Measurements from ENCODE around the gene COL28A1. TPM values are rescaled to one million over a fixed set of nuclear protein-coding genes. Genes with fewer than 3 reads are reported as not detected.

COL28A1 gene
- polyA plus RNA-seq, 1 donor (not counting 4 experiments of a cell fraction or from before 2014, with no cell fraction given): 0.13 TPM

GRCh38 chr7:7452652-7453051 lies 83.0 kb downstream of the COL28A1 start:
- Histone ChIP-seq H3K36me3 (ENCODE audit: control insufficient read depth in 2 of 2, extremely low read depth in 1 of 2, insufficient read depth in 2 of 2, low read length in 2 of 2) (no peaks in the 10 kb centered on the region), H3K27ac (ENCODE audit: control insufficient read depth, insufficient read depth, low read length) (no peak overlapping the region), H3K4me1 (ENCODE audit: control insufficient read depth, extremely low read depth, insufficient read depth, low read length) (no peaks in the 10 kb centered on the region), H2AFZ (ENCODE audit: control insufficient read depth, low read length) (no peak overlapping the region), H3K27me3 (ENCODE audit: control insufficient read depth, extremely low read depth, insufficient read depth, low read length) (no peaks in the 10 kb centered on the region), H3K79me2 (ENCODE audit: control insufficient read depth, insufficient read depth, low read length) (no peaks in the 10 kb centered on the region), H3K9me3 (ENCODE audit: control insufficient read depth, low read depth, low read length) (peaks cover 4% of the 10 kb centered on the region), H3K9me1 (ENCODE audit: control insufficient read depth, extremely low read depth, insufficient read depth, low read length) (no peaks in the 10 kb centered on the region), H3K4me3 (ENCODE audit: control insufficient read depth in 2 of 3, extremely low read depth in 1 of 3, insufficient read depth in 2 of 3, low read depth in 1 of 3, low read length in 3 of 3) (no peak overlapping the region), H3K9ac (ENCODE audit: control insufficient read depth, extremely low read depth, insufficient read depth, low read length) (no peak overlapping the region), H4K20me1 (ENCODE audit: control insufficient read depth, extremely low read depth, insufficient read depth, low read length) (no peaks in the 10 kb centered on the region), H3K4me2 (ENCODE audit: control insufficient read depth, extremely low read depth, insufficient read depth, low read depth, low read length) (no peak overlapping the region)
- dilution Hi-C loops (cut with MboI; ENCODE audit: extremely low pct_ligation_motif_present, low sequenced_read_pairs): no loop called here
- DNase-seq (ENCODE audit: low read depth, low spot score): no peak
- FAIRE-seq: no peak
- TF ChIP-seq EZH2 (IDR thresholded peaks at IDR 0.05; ENCODE audit: low read length): no peak

DNA sequence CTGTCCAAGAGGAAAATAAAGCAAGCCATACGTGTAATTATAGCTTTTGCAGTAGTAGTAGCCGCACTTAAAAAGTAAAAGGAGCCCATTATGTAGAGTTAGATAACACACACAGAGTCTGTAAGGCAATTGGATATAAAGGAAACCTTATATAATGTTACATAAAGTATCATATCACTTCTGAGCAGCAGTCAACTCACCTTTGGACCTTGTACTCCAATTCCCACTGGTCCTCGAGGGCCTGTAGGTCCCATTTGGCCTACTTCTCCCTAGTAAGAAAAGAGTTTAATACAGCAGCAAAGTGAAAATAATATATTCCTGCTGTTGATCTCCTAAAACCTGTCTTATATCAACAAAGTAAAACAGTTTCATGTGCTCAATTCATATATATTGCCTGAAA lies 83.6 kb downstream of the COL28A1 start:
- no peaks in the 10 kb centered on the region for H4K20me1 ChIP-seq (ENCODE audit: control insufficient read depth, extremely low read depth, insufficient read depth, low read length)
- DNase-seq (ENCODE audit: low read depth, low spot score) (no peak), FAIRE-seq (no peak)
- no peak overlapping the region for H3K4me3 ChIP-seq (ENCODE audit: control insufficient read depth in 2 of 3, extremely low read depth in 1 of 3, insufficient read depth in 2 of 3, low read depth in 1 of 3, low read length in 3 of 3)
- dilution Hi-C loops (cut with MboI; ENCODE audit: extremely low pct_ligation_motif_present, low sequenced_read_pairs): no loop called here
- H3K4me1 ChIP-seq (ENCODE audit: control insufficient read depth, extremely low read depth, insufficient read depth, low read length): no peaks in the 10 kb centered on the region
- no peaks in the 10 kb centered on the region for H3K79me2 ChIP-seq (ENCODE audit: control insufficient read depth, insufficient read depth, low read length)
- no peaks in the 10 kb centered on the region for H3K27me3 ChIP-seq (ENCODE audit: control insufficient read depth, extremely low read depth, insufficient read depth, low read length)
- no peaks in the 10 kb centered on the region for H3K9me1 ChIP-seq (ENCODE audit: control insufficient read depth, extremely low read depth, insufficient read depth, low read length)
- no peak overlapping the region for H3K9ac ChIP-seq (ENCODE audit: control insufficient read depth, extremely low read depth, insufficient read depth, low read length)
- no peak overlapping the region for H3K4me2 ChIP-seq (ENCODE audit: control insufficient read depth, extremely low read depth, insufficient read depth, low read depth, low read length)
- TF ChIP-seq EZH2 (IDR thresholded peaks at IDR 0.05; ENCODE audit: low read length) (no peak), CTCF (optimal IDR thresholded peaks at IDR 0.05 in 1 of 3, IDR thresholded peaks at IDR 0.05 in 1 of 3, conservative IDR thresholded peaks at IDR 0.05 in 1 of 3; ENCODE audit: extremely low read depth in 1 of 3, insufficient read depth in 2 of 3, low read length in 3 of 3) (no peak)
- no peak overlapping the region for H2AFZ ChIP-seq (ENCODE audit: control insufficient read depth, low read length)
- H3K36me3 ChIP-seq (ENCODE audit: control insufficient read depth in 2 of 2, extremely low read depth in 1 of 2, insufficient read depth in 2 of 2, low read length in 2 of 2): no peaks in the 10 kb centered on the region
- peaks cover 4% of the 10 kb centered on the region for H3K9me3 ChIP-seq (ENCODE audit: control insufficient read depth, low read depth, low read length)
- H3K27ac ChIP-seq (ENCODE audit: control insufficient read depth, insufficient read depth, low read length): no peak overlapping the region

- TF ChIP-seq CTCF (optimal IDR thresholded peaks at IDR 0.05 in 1 of 3, IDR thresholded peaks at IDR 0.05 in 1 of 3, conservative IDR thresholded peaks at IDR 0.05 in 1 of 3; ENCODE audit: extremely low read depth in 1 of 3, insufficient read depth in 2 of 3, low read length in 3 of 3) (no peak), EZH2 (IDR thresholded peaks at IDR 0.05; ENCODE audit: low read length) (no peak)
- Histone ChIP-seq H3K4me1 (ENCODE audit: control insufficient read depth, extremely low read depth, insufficient read depth, low read length) (peaks cover 9% of the 10 kb centered on the region), H3K9me3 (ENCODE audit: control insufficient read depth, low read depth, low read length) (peaks cover 4% of the 10 kb centered on the region), H3K27ac (ENCODE audit: control insufficient read depth, insufficient read depth, low read length) (no peak overlapping the region), H3K79me2 (ENCODE audit: control insufficient read depth, insufficient read depth, low read length) (no peaks in the 10 kb centered on the region), H3K27me3 (ENCODE audit: control insufficient read depth, extremely low read depth, insufficient read depth, low read length) (no peaks in the 10 kb centered on the region), H3K36me3 (ENCODE audit: control insufficient read depth in 2 of 2, extremely low read depth in 1 of 2, insufficient read depth in 2 of 2, low read length in 2 of 2) (no peaks in the 10 kb centered on the region), H4K20me1 (ENCODE audit: control insufficient read depth, extremely low read depth, insufficient read depth, low read length) (no peaks in the 10 kb centered on the region), H3K9ac (ENCODE audit: control insufficient read depth, extremely low read depth, insufficient read depth, low read length) (no peak overlapping the region), H3K4me2 (ENCODE audit: control insufficient read depth, extremely low read depth, insufficient read depth, low read depth, low read length) (no peak overlapping the region), H3K9me1 (ENCODE audit: control insufficient read depth, extremely low read depth, insufficient read depth, low read length) (no peaks in the 10 kb centered on the region), H3K4me3 (ENCODE audit: control insufficient read depth in 2 of 3, extremely low read depth in 1 of 3, insufficient read depth in 2 of 3, low read depth in 1 of 3, low read length in 3 of 3) (no peak overlapping the region), H2AFZ (ENCODE audit: control insufficient read depth, low read length) (no peak overlapping the region)
- FAIRE-seq (no peak), DNase-seq (ENCODE audit: low read depth, low spot score) (no peak)
- dilution Hi-C loops (cut with MboI; ENCODE audit: extremely low pct_ligation_motif_present, low sequenced_read_pairs): loop anchor here (25.0 kb wide), 1 partner anchor 88 kb away; the partner anchor contains the start of gene COL28A1
These were observed 86.6 kb downstream of the COL28A1 start for GRCh38 chr7:7449055-7449454.
